Measurements from ENCODE around the gene HAL.

The HAL gene, protein sequence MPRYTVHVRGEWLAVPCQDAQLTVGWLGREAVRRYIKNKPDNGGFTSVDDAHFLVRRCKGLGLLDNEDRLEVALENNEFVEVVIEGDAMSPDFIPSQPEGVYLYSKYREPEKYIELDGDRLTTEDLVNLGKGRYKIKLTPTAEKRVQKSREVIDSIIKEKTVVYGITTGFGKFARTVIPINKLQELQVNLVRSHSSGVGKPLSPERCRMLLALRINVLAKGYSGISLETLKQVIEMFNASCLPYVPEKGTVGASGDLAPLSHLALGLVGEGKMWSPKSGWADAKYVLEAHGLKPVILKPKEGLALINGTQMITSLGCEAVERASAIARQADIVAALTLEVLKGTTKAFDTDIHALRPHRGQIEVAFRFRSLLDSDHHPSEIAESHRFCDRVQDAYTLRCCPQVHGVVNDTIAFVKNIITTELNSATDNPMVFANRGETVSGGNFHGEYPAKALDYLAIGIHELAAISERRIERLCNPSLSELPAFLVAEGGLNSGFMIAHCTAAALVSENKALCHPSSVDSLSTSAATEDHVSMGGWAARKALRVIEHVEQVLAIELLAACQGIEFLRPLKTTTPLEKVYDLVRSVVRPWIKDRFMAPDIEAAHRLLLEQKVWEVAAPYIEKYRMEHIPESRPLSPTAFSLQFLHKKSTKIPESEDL

GRCh38 chr12:95996034-95996658 is at the start of gene HAL:
TSS of gene HAL (minus strand) at chr12:95996344. CDS start at chr12:95995910, 434 bp downstream.
- no peak for DNase-seq (ENCODE audit: low read depth)

GRCh38 chr12:96045566-96045965 is 49.4 kb upstream of the HAL start:
- DNase-seq (ENCODE audit: low read depth): no peak

DNA sequence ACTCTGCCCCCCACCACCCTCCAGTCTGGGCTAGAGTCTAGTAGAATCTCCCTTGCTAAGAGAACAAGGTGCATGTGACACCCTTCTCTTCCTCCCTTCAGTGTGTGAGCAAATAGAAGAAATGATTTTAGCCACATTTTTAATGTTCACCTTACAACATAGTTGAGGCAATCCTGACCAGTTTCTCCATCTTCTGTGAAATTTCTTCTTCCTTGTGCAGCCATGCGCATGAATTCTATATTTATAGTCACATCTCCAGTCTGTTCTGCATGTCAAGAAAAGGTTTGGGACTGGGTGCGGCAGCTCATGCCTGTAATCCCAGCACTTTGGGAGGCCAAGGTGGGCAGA is 48.8 kb upstream of the HAL start:
- DNase-seq (ENCODE audit: low read depth): no peak

GRCh38 chr12:96044017-96044942 is 48.1 kb upstream of the HAL start:
- no peak for DNase-seq (ENCODE audit: low read depth)

- no peak for DNase-seq (ENCODE audit: low read depth)
These were observed 45.0 kb upstream of the HAL start for GRCh38 chr12:96041181-96041580.

DNA sequence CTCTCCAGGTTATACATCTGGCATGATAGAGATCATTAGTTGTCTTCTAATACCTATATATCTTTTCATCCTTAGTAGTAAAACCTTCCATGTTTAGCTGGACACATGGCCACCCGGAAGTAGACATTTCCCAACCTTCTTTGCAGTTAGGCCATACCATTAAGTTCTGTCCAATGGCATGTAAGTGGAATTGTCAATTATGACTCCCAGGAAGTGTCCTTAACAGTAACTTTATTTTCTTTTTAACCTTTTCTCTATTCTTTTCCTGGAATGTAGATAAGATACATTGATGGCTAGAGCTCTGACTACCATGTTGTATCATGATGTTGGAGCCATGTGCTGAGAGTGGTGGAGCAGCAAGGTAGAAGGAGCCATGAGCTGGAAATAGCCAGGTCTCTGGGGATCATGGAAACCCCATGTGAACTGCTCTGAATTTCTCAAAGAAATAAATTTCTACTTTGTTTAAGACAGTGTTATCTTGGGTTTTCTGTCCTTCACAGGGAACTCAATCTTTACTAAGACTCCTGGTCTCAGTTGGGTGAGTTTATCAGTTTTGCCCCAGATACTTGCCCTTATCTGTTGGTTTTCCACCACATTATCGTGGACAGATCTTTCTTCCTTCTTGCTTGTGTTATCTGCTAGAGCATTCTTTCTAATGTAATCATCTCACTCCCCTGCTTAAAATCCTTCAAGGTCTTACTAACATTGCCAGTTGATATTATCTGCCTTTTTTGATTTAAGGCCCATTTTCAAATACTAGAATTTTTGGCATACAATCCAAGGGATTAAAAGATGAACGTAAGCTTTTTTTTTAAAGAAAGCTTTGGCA is 44.4 kb upstream of the HAL start:
- DNase-seq (ENCODE audit: low read depth): no peak

GRCh38 chr12:96039516-96039915 is 43.4 kb upstream of the HAL start:
- DNase-seq (ENCODE audit: low read depth): no peak

GRCh38 chr12:96036765-96037455 is 40.8 kb upstream of the HAL start:
- DNase-seq (ENCODE audit: low read depth): no peak

- peak; percentile 95 for DNase-seq (ENCODE audit: low read depth)
These were observed 39.4 kb upstream of the HAL start, which contains the start of gene LTA4H for GRCh38 chr12:96035283-96036236. TSS of gene LTA4H (minus strand) at chr12:96035587. CDS start at chr12:96035519, 68 bp downstream.

GRCh38 chr12:96034621-96035282 is 38.6 kb upstream of the HAL start:
- DNase-seq (ENCODE audit: low read depth): no peak

- no peak for DNase-seq (ENCODE audit: low read depth)
These were observed 37.6 kb upstream of the HAL start for GRCh38 chr12:96033549-96034389.

DNA sequence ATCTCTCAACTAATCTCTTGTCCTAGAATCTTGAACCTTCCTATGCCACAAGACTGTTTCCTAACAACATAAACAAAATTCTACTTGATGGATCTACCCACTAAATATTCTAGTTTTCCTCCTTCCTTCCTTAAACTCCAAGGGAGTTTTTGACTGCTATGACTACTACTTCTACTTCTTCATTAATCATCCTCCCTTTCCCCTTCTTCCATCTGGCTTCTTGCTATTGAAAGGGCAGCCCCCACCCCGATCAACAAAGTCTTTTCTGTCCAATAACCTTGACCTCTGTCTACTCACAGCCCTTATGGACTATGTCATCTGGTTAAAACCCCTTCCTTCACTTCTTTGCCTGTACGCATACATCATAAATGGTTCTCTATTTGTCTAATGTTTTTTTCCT is 33.7 kb upstream of the HAL start:
- DNase-seq (ENCODE audit: low read depth): no peak

- DNase-seq (ENCODE audit: low read depth): no peak
These were observed 32.4 kb upstream of the HAL start for GRCh38 chr12:96028538-96028937.

GRCh38 chr12:96026331-96026730 is 30.2 kb upstream of the HAL start:
- no peak for DNase-seq (ENCODE audit: low read depth)

DNA sequence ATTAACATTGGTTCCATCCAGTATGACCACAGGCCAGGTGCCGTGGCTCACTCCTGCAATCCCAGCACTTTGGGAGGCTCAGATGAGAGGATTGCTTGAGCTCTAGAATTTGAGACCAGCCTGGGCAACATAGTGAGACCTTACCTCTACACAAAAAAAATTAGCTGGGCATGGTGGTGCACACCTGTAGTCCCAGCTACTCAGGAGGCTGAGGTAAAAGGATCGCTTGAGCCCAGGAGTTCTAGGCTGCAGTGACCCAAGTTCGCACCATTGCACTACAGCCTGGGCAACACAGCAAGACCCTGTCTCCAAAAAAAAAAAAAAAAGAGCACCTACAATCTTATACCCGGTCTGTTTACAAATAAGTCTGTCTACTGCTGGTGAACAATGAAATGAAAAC is 29.4 kb upstream of the HAL start:
- DNase-seq (ENCODE audit: low read depth): no peak

DNA sequence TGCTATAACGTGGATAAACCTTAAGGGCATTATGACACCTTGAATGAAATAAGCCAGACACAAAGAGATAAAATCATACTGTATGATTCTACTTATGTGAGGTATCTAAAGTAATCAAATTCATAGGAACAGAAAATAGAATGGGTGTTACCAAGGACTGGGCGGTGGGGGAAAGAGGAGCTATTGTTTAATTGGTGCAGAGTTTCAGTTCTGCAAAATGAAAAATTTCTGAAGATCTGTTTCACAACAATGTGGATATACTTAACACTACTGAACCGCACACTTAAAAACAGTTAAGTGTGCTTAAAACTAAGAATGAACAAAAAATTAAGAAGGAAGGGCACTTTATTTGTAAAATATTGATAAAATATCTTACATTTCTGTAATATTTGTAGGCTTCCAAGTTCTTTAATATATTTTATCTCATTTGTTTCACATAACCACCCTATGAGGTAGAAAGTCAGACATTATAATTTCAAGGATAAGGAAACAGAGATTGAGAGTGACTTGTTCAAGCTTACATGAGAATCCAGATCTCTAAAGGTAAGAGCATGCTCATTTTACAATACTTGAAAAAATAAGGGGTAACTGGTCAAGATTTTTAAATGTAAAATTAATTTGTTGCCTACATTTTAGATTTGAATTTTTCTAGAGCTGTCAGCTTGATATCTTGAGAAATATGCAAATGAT is 24.3 kb upstream of the HAL start:
- no peak for DNase-seq (ENCODE audit: low read depth)

DNA sequence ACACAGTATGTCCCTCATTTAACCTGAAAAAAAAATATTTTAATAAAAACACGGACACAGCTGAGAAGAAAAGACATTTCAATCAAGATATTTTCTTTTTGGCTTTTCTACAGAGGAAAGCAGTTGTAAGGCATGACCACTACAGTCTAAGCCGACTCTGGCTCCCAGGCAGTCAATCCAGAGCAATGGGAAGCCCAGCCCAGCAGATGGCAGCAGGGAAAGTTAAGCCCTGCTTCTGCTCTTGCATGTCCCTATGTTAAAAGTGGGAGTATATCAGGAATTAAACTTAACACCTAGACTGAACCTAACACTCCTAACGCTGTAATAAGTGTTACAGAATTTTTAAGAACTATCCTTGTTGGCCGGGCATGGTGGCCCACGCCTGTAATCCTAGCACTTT is 19.5 kb upstream of the HAL start:
- DNase-seq (ENCODE audit: low read depth): no peak
